Left lung (tissue), 10 donors: ENCODE results near the gene ANGPT4. TPM values are rescaled to one million over a fixed set of nuclear protein-coding genes. Genes with fewer than 3 reads are reported as not detected.
A peak's percentile ranks its signal among the peaks of the same experiment; 100 is the strongest.

Experiments
- ATAC-seq: fragments of 200-7000 bp; cut with Tn5 transposase; one replicate; pipeline ENCODE4 v1.9.1; 2020; ENCODE audit warnings: moderate library complexity
- DNase-seq, 4 donors: peaks; one replicate each; pipeline ENCODE4 v3.0.0-alpha.2; 2013 to 2020
- H3K27ac ChIP-seq, 2 donors: fragments of 200-600 bp; sonication (generic) in 1 of 2; one replicate each; pipeline versions ENCODE4 v1.5.0 to v1.8.0; 2020 to 2021
- H3K27me3 ChIP-seq, 2 donors: fragments of 200-600 bp; sonication (generic) in 1 of 2; one replicate each; pipeline versions ENCODE4 v1.5.0 to v1.8.0; 2020 to 2021
- H3K36me3 ChIP-seq, 2 donors: fragments of 200-600 bp; sonication (generic) in 1 of 2; one replicate each; pipeline versions ENCODE4 v1.5.0 to v1.8.0; 2020 to 2021
- H3K4me1 ChIP-seq, 2 donors: fragments of 200-600 bp; one replicate each; pipeline ENCODE4 v1.8.0; 2021
- H3K4me3 ChIP-seq, 2 donors: fragments of 200-600 bp; sonication (generic) in 1 of 2; one replicate each; pipeline versions ENCODE4 v1.5.0 to v1.8.0; 2020 to 2021; ENCODE audit warnings: mild to moderate bottlenecking in 1 of 2
- H3K9me3 ChIP-seq, 2 donors: fragments of 200-600 bp; sonication (generic) in 1 of 2; one replicate each; pipeline versions ENCODE4 v1.5.0 to v1.8.0; 2020 to 2021
- intact Hi-C, 2 donors: fragments of 100-400 bp; cut with DNase I; formaldehyde crosslinking; loops; one replicate each; pipeline versions ENCODE4 v1.11.2 to v1.14.2; 2022
- polyA plus RNA-seq, 6 donors: library from polyadenylated mRNA; unstranded; fragments of 120-200 nt; gene quantifications; one replicate each; pipeline ENCODE4 v1.2.1, GENCODE V29; 2013; ENCODE audit not compliant: insufficient read length in 6 of 6
- total RNA-seq, 2 donors: library from RNA; stranded (reverse); fragmentation: NEBNext Ultra II Directional; extraction: Animal tissue kit (Norgen Biotek cat#: 25700); gene quantifications; one replicate each; pipeline ENCODE4 v1.2.1, GENCODE V29; 2021
- TF ChIP-seq, protein P1 (sequence below), 2 donors: fragments of 200-600 bp; sonication (generic) in 1 of 2; IDR thresholded peaks; one replicate each; pipeline versions ENCODE4 v1.5.0 to v1.8.0; 2021; ENCODE audit warnings: antibody characterized with exemption in 2 of 2
- donor health status: DM: no; HTN: yes; CAD: no.
- donor health status: DM: no; HTN: no; CAD: no.

ANGPT4 gene
- total and polyA plus RNA-seq, 8 donors: 0.06 to 0.20 (median 0.10) TPM

DNA sequence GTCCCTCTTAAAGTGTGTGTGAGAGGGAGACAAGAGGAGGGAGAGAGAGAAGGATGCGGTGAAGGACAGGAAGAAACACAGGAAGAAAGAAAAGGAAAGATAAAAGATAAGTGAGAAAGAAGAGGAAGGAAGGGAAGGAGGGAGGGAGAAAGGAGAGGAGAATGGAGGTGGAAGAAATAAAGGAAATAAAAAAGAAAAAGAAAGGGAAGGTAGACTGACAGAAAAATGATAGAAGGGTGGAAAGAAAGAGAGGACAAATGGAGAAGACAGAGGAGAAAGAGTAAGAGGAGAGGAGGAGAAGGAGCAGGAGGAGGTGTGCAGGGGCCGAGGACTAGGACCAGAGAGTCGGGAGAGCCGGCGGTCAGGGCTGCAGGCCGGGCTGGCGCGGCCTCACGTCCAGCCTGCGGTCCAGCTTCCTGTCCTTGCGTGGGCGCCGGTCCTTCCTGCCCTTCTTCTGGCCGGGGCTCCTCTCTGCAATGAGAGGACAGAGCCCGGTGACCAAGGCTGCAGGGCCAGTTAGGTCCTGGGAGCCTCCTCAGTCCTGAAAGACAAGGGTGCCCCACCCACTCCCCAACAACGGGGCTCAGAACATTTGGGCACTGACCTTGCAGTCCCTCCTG, 44.0 kb upstream of the ANGPT4 start:
- Histone ChIP-seq H3K27me3 (peaks cover 0 to 36% of the 10 kb centered on the region in 2 donors), H3K27ac (no peak overlapping the region), H3K9me3 (no peaks in the 10 kb centered on the region), H3K4me3 (no peak overlapping the region), H3K36me3 (no peaks in the 10 kb centered on the region), H3K4me1 (peaks cover 0 to 3% of the 10 kb centered on the region in 2 donors)
- ATAC-seq (no peak), DNase-seq (no peak)
- intact Hi-C loops: loop anchor here (5.0 kb wide), 1 partner anchor 143 kb away; no protein-coding TSS in a partner anchor
- TF ChIP-seq, protein P1, sequence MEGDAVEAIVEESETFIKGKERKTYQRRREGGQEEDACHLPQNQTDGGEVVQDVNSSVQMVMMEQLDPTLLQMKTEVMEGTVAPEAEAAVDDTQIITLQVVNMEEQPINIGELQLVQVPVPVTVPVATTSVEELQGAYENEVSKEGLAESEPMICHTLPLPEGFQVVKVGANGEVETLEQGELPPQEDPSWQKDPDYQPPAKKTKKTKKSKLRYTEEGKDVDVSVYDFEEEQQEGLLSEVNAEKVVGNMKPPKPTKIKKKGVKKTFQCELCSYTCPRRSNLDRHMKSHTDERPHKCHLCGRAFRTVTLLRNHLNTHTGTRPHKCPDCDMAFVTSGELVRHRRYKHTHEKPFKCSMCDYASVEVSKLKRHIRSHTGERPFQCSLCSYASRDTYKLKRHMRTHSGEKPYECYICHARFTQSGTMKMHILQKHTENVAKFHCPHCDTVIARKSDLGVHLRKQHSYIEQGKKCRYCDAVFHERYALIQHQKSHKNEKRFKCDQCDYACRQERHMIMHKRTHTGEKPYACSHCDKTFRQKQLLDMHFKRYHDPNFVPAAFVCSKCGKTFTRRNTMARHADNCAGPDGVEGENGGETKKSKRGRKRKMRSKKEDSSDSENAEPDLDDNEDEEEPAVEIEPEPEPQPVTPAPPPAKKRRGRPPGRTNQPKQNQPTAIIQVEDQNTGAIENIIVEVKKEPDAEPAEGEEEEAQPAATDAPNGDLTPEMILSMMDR (IDR thresholded peaks at IDR 0.05): no peak

DNA sequence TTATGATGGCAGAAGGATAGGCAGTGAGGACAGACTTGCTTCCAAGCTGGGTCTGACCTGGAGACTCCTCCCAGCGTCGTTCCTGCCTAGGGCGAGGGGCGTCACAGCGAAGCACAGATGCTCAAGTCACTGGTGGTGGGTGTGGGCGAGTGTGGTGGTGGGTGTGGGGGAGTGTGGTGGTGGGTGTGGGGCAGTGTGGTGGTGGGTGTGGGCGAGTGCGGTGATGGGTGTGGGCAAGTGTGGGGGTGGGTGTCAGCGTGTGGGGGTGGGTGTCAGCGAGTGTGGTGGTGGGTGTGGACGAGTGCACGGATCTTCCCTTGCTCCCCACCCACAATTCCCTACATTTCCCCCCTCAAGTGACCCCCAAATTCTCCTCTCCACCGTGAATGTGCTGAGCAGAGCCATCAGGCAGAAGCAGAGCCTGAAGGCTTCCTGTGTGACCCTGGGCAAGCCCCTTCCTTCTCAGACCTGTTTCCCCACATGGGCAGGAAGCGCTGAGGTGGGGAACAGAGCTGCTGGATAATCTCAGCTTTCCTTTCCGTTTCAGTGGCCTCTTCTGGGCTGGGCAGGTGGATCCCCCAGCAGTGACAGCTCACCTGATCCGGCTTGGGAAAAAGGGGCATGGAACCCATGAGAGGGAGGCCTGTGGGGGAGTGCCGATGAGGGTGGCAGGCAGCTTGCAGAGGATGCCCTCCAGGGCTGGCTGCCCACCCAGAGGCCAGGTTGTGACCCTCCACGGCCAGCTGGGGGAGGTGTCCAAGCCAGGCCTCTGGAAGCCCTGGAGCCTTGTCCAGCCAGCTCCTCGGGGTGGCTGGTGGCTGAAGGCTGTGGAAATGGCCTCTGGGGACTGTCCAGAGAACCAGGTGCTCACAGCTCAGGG, 43.0 kb upstream of the ANGPT4 start:
- TF ChIP-seq, protein P1 (IDR thresholded peaks at IDR 0.05): no peak
- Histone ChIP-seq H3K27ac (no peak overlapping the region), H3K27me3 (peaks cover 0 to 46% of the 10 kb centered on the region in 2 donors), H3K9me3 (no peaks in the 10 kb centered on the region), H3K36me3 (no peaks in the 10 kb centered on the region), H3K4me1 (peaks cover 0 to 3% of the 10 kb centered on the region in 2 donors), H3K4me3 (no peak overlapping the region)
- DNase-seq: no peak
- intact Hi-C loops: loop anchor here (5.0 kb wide), 1 partner anchor 142 kb away; no protein-coding TSS in a partner anchor
- no peak for ATAC-seq

DNA sequence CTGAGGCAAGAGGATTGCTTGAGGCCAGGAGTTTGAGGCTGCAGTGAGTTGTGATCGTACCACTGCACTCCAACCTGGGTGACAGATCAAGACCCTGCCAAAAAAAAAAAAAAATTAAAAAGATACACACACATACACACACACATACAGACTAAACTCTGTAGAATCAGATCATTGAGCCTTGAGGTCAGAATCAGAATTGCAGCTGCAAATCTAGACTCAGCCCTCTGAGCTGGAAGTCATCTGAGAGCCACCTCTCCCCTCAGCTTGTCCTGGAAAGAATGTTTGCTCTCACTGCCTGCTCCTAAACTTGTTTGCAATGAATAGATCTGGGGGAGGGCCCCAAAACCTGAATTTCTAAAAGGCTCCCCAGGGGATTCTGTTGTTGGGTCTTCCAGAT, 41.4 kb upstream of the ANGPT4 start:
- Histone ChIP-seq H3K4me1 (peaks cover 0 to 3% of the 10 kb centered on the region in 2 donors), H3K4me3 (no peak overlapping the region), H3K27me3 (peaks cover 0 to 58% of the 10 kb centered on the region in 2 donors), H3K27ac (no peak overlapping the region), H3K36me3 (no peaks in the 10 kb centered on the region), H3K9me3 (no peaks in the 10 kb centered on the region)
- intact Hi-C loops: loop anchor here (5.0 kb wide), 1 partner anchor 140 kb away; no protein-coding TSS in a partner anchor
- DNase-seq (no peak), ATAC-seq (no peak)
- TF ChIP-seq, protein P1 (IDR thresholded peaks at IDR 0.05): no peak

DNA sequence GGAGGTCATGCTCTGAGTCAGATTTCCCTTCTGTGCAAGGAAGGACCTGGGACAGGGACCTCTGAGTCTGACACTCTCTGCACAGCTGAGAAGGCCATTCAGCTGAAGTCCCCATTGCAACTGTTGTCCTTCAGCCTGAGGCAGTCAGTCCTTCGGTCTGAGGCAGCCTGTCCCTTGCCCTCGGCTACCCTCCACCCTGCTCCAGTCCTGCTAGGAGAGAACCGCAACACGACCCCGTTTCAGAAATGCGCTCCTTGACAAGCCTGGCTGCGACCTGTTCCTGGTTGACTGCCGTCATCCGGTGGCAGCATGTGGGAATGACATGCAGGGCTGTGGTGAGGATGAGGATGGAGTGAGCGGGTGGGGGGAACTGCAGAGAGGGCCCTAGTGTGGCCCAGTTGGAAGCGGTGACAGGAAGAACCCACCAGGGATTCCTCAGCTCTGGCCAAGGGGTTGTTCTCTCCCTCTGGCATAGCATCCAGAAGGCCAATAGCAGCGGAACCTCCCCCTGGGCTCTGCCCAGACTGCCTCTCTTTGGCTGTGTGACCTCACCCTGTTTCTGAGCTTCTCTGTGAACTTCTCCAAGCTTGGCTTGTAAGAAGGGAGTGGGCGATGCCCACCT, 40.3 kb upstream of the ANGPT4 start:
- no peak overlapping the region for H3K4me3 ChIP-seq
- TF ChIP-seq, protein P1 (IDR thresholded peaks at IDR 0.05): peak; percentile 97 to 98
- DNase-seq: peak; percentile 42 to 91 (median 68)
- intact Hi-C loops: loop anchor here (5.0 kb wide), 1 partner anchor 139 kb away; no protein-coding TSS in a partner anchor
- ATAC-seq: peak; percentile 91
- no peaks in the 10 kb centered on the region for H3K36me3 ChIP-seq
- no peak overlapping the region for H3K27ac ChIP-seq
- no peaks in the 10 kb centered on the region for H3K9me3 ChIP-seq
- peaks cover 0 to 58% of the 10 kb centered on the region in 2 donors for H3K27me3 ChIP-seq
- H3K4me1 ChIP-seq: peaks cover 0 to 3% of the 10 kb centered on the region in 2 donors
